Measurements from ENCODE around the gene OCA2.
A peak's percentile ranks its signal among the peaks of the same experiment; 100 is the strongest.
"Not testable (repeated sequence)": the region's sequence is repeated elsewhere in the genome, so short reads cannot be mapped to it uniquely, and the experiment has no call there.

The OCA2 gene

GRCh38 chr15:28098766-28099554 lies at the start of gene OCA2:
TSS of gene OCA2 (minus strand) at chr15:28099315. CDS start at chr15:28081874, 17,441 bp downstream.
- DNase-seq (ENCODE audit: low read depth) = peak; percentile 82

- peak; percentile 17 for DNase-seq (ENCODE audit: low read depth)
These were observed 48.7 kb upstream of the OCA2 start for GRCh38 chr15:28147801-28148200.

- not testable (repeated sequence) for DNase-seq (ENCODE audit: low read depth)
These were observed 46.3 kb upstream of the OCA2 start for GRCh38 chr15:28145419-28145818.

GRCh38 chr15:28140062-28140461 lies 40.9 kb upstream of the OCA2 start:
- DNase-seq (ENCODE audit: low read depth) = no peak

GRCh38 chr15:28137408-28138039 lies 38.4 kb upstream of the OCA2 start:
- not testable (repeated sequence) for DNase-seq (ENCODE audit: low read depth)

GRCh38 chr15:28136236-28136904 lies 37.3 kb upstream of the OCA2 start:
- DNase-seq (ENCODE audit: low read depth) = not testable (repeated sequence)

GRCh38 chr15:28133281-28133680 lies 34.2 kb upstream of the OCA2 start:
- DNase-seq (ENCODE audit: low read depth) = peak; percentile 8

- peak; percentile 56 for DNase-seq (ENCODE audit: low read depth)
These were observed 33.6 kb upstream of the OCA2 start for GRCh38 chr15:28132524-28133275.

GRCh38 chr15:28131946-28132345 lies 32.8 kb upstream of the OCA2 start:
- DNase-seq (ENCODE audit: low read depth) = no peak

- no peak for DNase-seq (ENCODE audit: low read depth)
These were observed 32.3 kb upstream of the OCA2 start for GRCh38 chr15:28131400-28131799.

- no peak for DNase-seq (ENCODE audit: low read depth)
These were observed 31.5 kb upstream of the OCA2 start for GRCh38 chr15:28130651-28131050.

- no peak for DNase-seq (ENCODE audit: low read depth)
These were observed 30.2 kb upstream of the OCA2 start for GRCh38 chr15:28129231-28129848.

GRCh38 chr15:28128031-28128430 lies 28.9 kb upstream of the OCA2 start:
- DNase-seq (ENCODE audit: low read depth) = no peak

GRCh38 chr15:28127036-28127435 lies 27.9 kb upstream of the OCA2 start:
- no peak for DNase-seq (ENCODE audit: low read depth)

- DNase-seq (ENCODE audit: low read depth) = peak; percentile 61
These were observed 26.8 kb upstream of the OCA2 start for GRCh38 chr15:28125673-28126651.

- DNase-seq (ENCODE audit: low read depth) = no peak
These were observed 25.7 kb upstream of the OCA2 start for GRCh38 chr15:28124841-28125240.

GRCh38 chr15:28123408-28124023 lies 24.4 kb upstream of the OCA2 start:
- peak; percentile 71 for DNase-seq (ENCODE audit: low read depth)

GRCh38 chr15:28122038-28122949 lies 23.2 kb upstream of the OCA2 start:
- no peak for DNase-seq (ENCODE audit: low read depth)

GRCh38 chr15:28121577-28121976 lies 22.5 kb upstream of the OCA2 start:
- DNase-seq (ENCODE audit: low read depth) = not testable (repeated sequence)
